HEK293 (cell line): ENCODE results near the gene PLEKHG3.

Experiments used
- CTCF ChIA-PET: fragments of 350-600 bp; formaldehyde crosslinking; extraction: SDS; loops from one replicate; lab custom pipeline; 2021; ENCODE audit warnings: antibody characterized with exemption; lab: Yijun Ruan, JAX
- POLR2A ChIA-PET: fragments of 300-600 bp; formaldehyde crosslinking; extraction: SDS; loops from one replicate; lab custom pipeline; 2020; ENCODE audit warnings: antibody characterized with exemption, inconsistent platforms; lab: Yijun Ruan, JAX
- H3K27ac ChIP-seq: fragments of 200-500 bp; sonication (Bioruptor generic); 2 replicates; pipeline ENCODE4 v1.5.1; 2014; ENCODE audit warnings: low read depth, low read length, control low read depth, inconsistent platforms; ENCODE audit errors: extremely low read depth
- H3K36me3 ChIP-seq, 2 experiments: fragments of 200-500 bp in 1 of 2; sonication (Bioruptor generic) in 1 of 2; 1 replicate in 1 of 2; 2 replicates in 1 of 2; pipeline ENCODE4 v1.5.1; 2014 to 2017; ENCODE audit warnings: inconsistent platforms in 2 of 2, low read length in 2 of 2; ENCODE audit not compliant: control insufficient read depth in 2 of 2, insufficient read depth in 1 of 2
- H3K4me1 ChIP-seq: fragments of 200-500 bp; sonication (Bioruptor generic); 2 replicates; pipeline ENCODE4 v1.5.1; 2014; ENCODE audit warnings: mild to moderate bottlenecking, low read length, inconsistent platforms; ENCODE audit not compliant: control insufficient read depth, insufficient read depth
- H3K4me3 ChIP-seq: 2 replicates; pipeline ENCODE4 v1.5.1; 2011; ENCODE audit warnings: low read depth, mild to moderate bottlenecking, control low read depth, low read length, moderate library complexity
- H3K9me3 ChIP-seq: fragments of 200-500 bp; sonication (Bioruptor generic); 2 replicates; pipeline ENCODE4 v1.5.1; 2014; ENCODE audit warnings: low read depth, low read length, inconsistent platforms; ENCODE audit not compliant: control insufficient read depth, insufficient read depth
- BCL11B ChIP-seq: fragments of 450-650 bp; formaldehyde crosslinking; IDR thresholded peaks from 2 replicates; pipeline ENCODE4 v1.5.1; 2016; ENCODE audit warnings: low read depth, missing biosample characterization, missing genetic modification characterization
- FEZF1 ChIP-seq: fragments of 450-650 bp; formaldehyde crosslinking; IDR thresholded peaks from 2 replicates; pipeline ENCODE4 v1.5.1; 2016; ENCODE audit warnings: missing biosample characterization, missing genetic modification characterization
- SALL2 ChIP-seq: fragments of 450-650 bp; formaldehyde crosslinking; IDR thresholded peaks from 2 replicates; pipeline ENCODE4 v1.5.0; 2017; ENCODE audit warnings: missing biosample characterization, mild to moderate bottlenecking, missing genetic modification characterization, borderline replicate concordance
- ZBTB21 ChIP-seq: fragments of 450-650 bp; formaldehyde crosslinking; IDR thresholded peaks from 2 replicates; pipeline ENCODE4 v1.5.1; 2017; ENCODE audit warnings: missing biosample characterization, missing genetic modification characterization
- ZBTB48 ChIP-seq: fragments of 450-650 bp; formaldehyde crosslinking; IDR thresholded peaks from 2 replicates; pipeline ENCODE4 v1.5.1; 2016; ENCODE audit warnings: missing biosample characterization, missing genetic modification characterization
- ZIC2 ChIP-seq: fragments of 450-650 bp; formaldehyde crosslinking; IDR thresholded peaks from 2 replicates; pipeline ENCODE4 v1.5.1; 2016; ENCODE audit warnings: missing biosample characterization, missing genetic modification characterization
- ZNF10 ChIP-seq: fragments of 450-650 bp; formaldehyde crosslinking; IDR thresholded peaks from 2 replicates; pipeline ENCODE4 v1.5.1; 2017; ENCODE audit warnings: missing biosample characterization, missing genetic modification characterization
- ZNF132 ChIP-seq: fragments of 450-650 bp; formaldehyde crosslinking; IDR thresholded peaks from 2 replicates; pipeline ENCODE4 v1.5.1; 2017; ENCODE audit warnings: missing biosample characterization, missing genetic modification characterization, borderline replicate concordance
- ZNF174 ChIP-seq: fragments of 450-650 bp; formaldehyde crosslinking; IDR thresholded peaks from 2 replicates; pipeline ENCODE4 v1.5.0; 2017; ENCODE audit warnings: missing biosample characterization, mild to moderate bottlenecking, missing genetic modification characterization
- ZNF2 ChIP-seq: fragments of 450-650 bp; formaldehyde crosslinking; IDR thresholded peaks from 2 replicates; pipeline ENCODE4 v1.5.1; 2016; ENCODE audit warnings: missing biosample characterization, missing genetic modification characterization
- ZNF211 ChIP-seq: fragments of 450-650 bp; formaldehyde crosslinking; IDR thresholded peaks from 2 replicates; pipeline ENCODE4 v1.5.1; 2016; ENCODE audit warnings: low read depth, missing biosample characterization, missing genetic modification characterization
- ZNF341 ChIP-seq: fragments of 450-650 bp; formaldehyde crosslinking; IDR thresholded peaks from 2 replicates; pipeline ENCODE4; 2016; ENCODE audit warnings: low read depth, missing biosample characterization, missing genetic modification characterization
- ZNF404 ChIP-seq: fragments of 450-650 bp; formaldehyde crosslinking; IDR thresholded peaks from 2 replicates; pipeline ENCODE4 v1.5.1; 2017; ENCODE audit warnings: missing biosample characterization, missing genetic modification characterization
- ZNF473 ChIP-seq: fragments of 450-650 bp; formaldehyde crosslinking; IDR thresholded peaks from 2 replicates; pipeline ENCODE4 v1.5.1; 2017; ENCODE audit warnings: missing biosample characterization, missing genetic modification characterization
- ZNF549 ChIP-seq: fragments of 450-650 bp; IDR thresholded peaks from 2 replicates; pipeline ENCODE4 v1.5.1; 2018; ENCODE audit warnings: missing biosample characterization, missing genetic modification characterization, mild to moderate bottlenecking, inconsistent platforms, moderate library complexity
- ZNF76 ChIP-seq: fragments of 450-650 bp; formaldehyde crosslinking; IDR thresholded peaks from 2 replicates; pipeline ENCODE4; 2016; ENCODE audit warnings: low read depth, missing biosample characterization, missing genetic modification characterization, borderline replicate concordance
- ZSCAN16 ChIP-seq: fragments of 450-650 bp; formaldehyde crosslinking; IDR thresholded peaks from 2 replicates; pipeline ENCODE4 v1.5.1; 2016; ENCODE audit warnings: missing biosample characterization, missing genetic modification characterization
- ZSCAN30 ChIP-seq: fragments of 450-650 bp; IDR thresholded peaks from 2 replicates; pipeline ENCODE4 v1.5.1; 2018; ENCODE audit warnings: missing biosample characterization, mild to moderate bottlenecking, missing genetic modification characterization, moderate library complexity
- TF ChIP-seq, protein P1 (sequence below): fragments of 450-650 bp; formaldehyde crosslinking; IDR thresholded peaks from 2 replicates; pipeline ENCODE4 v1.5.1; 2016; ENCODE audit warnings: missing biosample characterization, missing genetic modification characterization
- TF ChIP-seq, protein P2 (sequence below): fragments of 450-650 bp; formaldehyde crosslinking; IDR thresholded peaks from 2 replicates; pipeline ENCODE4 v1.5.1; 2016; ENCODE audit warnings: missing biosample characterization, missing genetic modification characterization, low read depth
- TF ChIP-seq, protein P3 (sequence below): fragments of 450-650 bp; formaldehyde crosslinking; IDR thresholded peaks from 2 replicates; pipeline ENCODE4; 2016; ENCODE audit warnings: missing biosample characterization, missing genetic modification characterization
- TF ChIP-seq, protein P4 (sequence below): fragments of 450-650 bp; formaldehyde crosslinking; IDR thresholded peaks from 2 replicates; pipeline ENCODE4 v1.5.1; 2017; ENCODE audit warnings: missing biosample characterization, mild to moderate bottlenecking, missing genetic modification characterization, moderate library complexity
- TF ChIP-seq, protein P5 (sequence below): fragments of 450-650 bp; formaldehyde crosslinking; IDR thresholded peaks from 2 replicates; pipeline ENCODE4 v1.5.1; 2016; ENCODE audit warnings: missing biosample characterization, missing genetic modification characterization

The PLEKHG3 gene

DNA sequence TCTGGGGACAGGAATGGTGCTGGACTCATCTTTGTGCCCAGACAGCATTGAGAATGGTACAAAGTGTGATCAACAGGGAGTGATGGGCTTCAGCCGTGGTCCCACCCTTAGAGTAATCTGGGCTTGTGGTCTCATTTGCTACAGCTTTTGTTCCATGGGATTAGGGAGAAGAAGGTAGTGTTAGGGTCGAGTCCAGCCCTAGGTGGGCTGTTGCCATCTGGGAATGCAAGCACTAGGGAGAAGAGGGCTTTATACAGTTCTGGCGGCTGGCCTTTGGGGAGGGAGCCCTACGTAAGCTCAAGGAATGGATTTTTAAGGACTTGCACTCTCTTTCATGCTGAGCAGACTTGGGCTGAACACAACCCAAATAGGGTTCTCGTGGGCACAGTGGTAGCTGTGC is 4.9 kb downstream of the PLEKHG3 start:
- no peak overlapping the region for H3K27ac ChIP-seq
- no peak for TF ChIP-seq ZNF132 (tag by site-specific recombination)
- TF ChIP-seq BCL11B (tag by site-specific recombination), result no peak
- no peak for TF ChIP-seq ZSCAN16 (tag by site-specific recombination)
- TF ChIP-seq ZSCAN30, result no peak
- no peak for TF ChIP-seq ZNF174
- TF ChIP-seq ZNF2 (tag by site-specific recombination), result no peak
- TF ChIP-seq ZNF341, result no peak
- TF ChIP-seq, all 188 proteins: peak for 0
- peaks cover 17% of the 10 kb centered on the region for H3K4me1 ChIP-seq
- POLR2A ChIA-PET, result interaction anchor here (0.7 kb wide), 1 partner anchor 11 kb away, joined by 5 read pairs; no protein-coding TSS in a partner anchor
- H3K9me3 ChIP-seq, result no peaks in the 10 kb centered on the region
- H3K4me3 ChIP-seq, result no peak overlapping the region
- H3K36me3 ChIP-seq, result peaks cover 0 to 7% of the 10 kb centered on the region in 2 experiments; a peak in 1 of 3 replicates
- CTCF ChIA-PET, result interaction anchor here (0.6 to 1.0 kb wide), 3 partner anchors 8 to 413 kb away, joined by 3 to 4 read pairs (median 3); no protein-coding TSS in a partner anchor

DNA sequence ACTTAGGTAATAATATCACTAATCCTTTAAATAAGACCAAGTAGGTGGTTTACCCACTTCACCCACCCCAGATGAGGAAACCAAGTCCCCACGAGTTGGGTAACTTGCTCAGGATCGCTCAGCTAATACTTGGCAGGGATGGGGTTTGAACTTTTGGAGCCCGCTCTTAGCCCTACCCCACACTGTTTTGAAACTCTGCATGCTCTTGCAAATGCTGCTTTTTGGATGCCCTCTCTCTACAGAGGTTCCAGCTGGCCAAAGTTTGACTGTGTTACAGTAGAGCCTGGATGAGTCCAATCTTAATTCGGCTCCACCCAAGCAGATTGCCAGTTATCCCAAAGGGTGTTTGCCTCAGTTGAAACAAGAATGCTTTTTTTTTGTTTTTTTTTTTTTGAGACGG is 6.8 kb downstream of the PLEKHG3 start:
- ChIA-PET POLR2A (no interaction called here), CTCF (interaction anchor here (0.6 kb wide), 1 partner anchor 10 kb away, joined by 3 read pairs; no protein-coding TSS in a partner anchor)
- Histone ChIP-seq H3K4me1 (peaks cover 10% of the 10 kb centered on the region), H3K4me3 (no peak overlapping the region), H3K9me3 (no peaks in the 10 kb centered on the region), H3K27ac (no peak overlapping the region), H3K36me3 (peaks cover 0 to 10% of the 10 kb centered on the region in 2 experiments; a peak in 1 of 3 replicates)
- TF ChIP-seq, protein P1, sequence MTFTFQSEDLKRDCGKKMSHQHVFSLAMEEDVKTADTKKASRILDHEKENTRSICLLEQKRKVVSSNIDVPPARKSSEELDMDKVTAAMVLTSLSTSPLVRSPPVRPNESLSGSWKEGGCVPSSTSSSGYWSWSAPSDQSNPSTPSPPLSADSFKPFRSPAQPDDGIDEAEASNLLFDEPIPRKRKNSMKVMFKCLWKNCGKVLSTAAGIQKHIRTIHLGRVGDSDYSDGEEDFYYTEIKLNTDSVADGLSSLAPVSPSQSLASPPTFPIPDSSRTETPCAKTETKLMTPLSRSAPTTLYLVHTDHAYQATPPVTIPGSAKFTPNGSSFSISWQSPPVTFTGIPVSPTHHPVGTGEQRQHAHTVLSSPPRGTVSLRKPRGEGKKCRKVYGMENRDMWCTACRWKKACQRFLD (tag by site-specific recombination), result no peak
- TF ChIP-seq ZNF174 (no peak), ZNF76 (no peak), ZNF473 (tag by site-specific recombination) (no peak), ZBTB21 (tag by site-specific recombination) (no peak), ZNF10 (no peak), ZNF404 (no peak), ZIC2 (tag by site-specific recombination) (no peak), ZNF211 (no peak), FEZF1 (tag by site-specific recombination) (no peak), SALL2 (tag by site-specific recombination) (no peak), ZNF549 (tag by site-specific recombination) (no peak), ZBTB48 (tag by site-specific recombination) (no peak)
- TF ChIP-seq, protein P2, sequence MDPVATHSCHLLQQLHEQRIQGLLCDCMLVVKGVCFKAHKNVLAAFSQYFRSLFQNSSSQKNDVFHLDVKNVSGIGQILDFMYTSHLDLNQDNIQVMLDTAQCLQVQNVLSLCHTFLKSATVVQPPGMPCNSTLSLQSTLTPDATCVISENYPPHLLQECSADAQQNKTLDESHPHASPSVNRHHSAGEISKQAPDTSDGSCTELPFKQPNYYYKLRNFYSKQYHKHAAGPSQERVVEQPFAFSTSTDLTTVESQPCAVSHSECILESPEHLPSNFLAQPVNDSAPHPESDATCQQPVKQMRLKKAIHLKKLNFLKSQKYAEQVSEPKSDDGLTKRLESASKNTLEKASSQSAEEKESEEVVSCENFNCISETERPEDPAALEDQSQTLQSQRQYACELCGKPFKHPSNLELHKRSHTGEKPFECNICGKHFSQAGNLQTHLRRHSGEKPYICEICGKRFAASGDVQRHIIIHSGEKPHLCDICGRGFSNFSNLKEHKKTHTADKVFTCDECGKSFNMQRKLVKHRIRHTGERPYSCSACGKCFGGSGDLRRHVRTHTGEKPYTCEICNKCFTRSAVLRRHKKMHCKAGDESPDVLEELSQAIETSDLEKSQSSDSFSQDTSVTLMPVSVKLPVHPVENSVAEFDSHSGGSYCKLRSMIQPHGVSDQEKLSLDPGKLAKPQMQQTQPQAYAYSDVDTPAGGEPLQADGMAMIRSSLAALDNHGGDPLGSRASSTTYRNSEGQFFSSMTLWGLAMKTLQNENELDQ (tag by site-specific recombination), result no peak
- TF ChIP-seq, protein P3, sequence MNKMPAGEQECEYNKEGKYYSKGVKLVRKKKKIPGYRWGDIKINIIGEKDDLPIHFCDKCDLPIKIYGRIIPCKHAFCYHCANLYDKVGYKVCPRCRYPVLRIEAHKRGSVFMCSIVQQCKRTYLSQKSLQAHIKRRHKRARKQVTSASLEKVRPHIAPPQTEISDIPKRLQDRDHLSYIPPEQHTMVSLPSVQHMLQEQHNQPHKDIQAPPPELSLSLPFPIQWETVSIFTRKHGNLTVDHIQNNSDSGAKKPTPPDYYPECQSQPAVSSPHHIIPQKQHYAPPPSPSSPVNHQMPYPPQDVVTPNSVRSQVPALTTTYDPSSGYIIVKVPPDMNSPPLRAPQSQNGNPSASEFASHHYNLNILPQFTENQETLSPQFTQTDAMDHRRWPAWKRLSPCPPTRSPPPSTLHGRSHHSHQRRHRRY, result no peak
- TF ChIP-seq, protein P4, sequence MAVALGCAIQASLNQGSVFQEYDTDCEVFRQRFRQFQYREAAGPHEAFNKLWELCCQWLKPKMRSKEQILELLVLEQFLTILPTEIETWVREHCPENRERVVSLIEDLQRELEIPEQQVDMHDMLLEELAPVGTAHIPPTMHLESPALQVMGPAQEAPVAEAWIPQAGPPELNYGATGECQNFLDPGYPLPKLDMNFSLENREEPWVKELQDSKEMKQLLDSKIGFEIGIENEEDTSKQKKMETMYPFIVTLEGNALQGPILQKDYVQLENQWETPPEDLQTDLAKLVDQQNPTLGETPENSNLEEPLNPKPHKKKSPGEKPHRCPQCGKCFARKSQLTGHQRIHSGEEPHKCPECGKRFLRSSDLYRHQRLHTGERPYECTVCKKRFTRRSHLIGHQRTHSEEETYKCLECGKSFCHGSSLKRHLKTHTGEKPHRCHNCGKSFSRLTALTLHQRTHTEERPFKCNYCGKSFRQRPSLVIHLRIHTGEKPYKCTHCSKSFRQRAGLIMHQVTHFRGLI (tag by site-specific recombination), result no peak
- TF ChIP-seq, protein P5, sequence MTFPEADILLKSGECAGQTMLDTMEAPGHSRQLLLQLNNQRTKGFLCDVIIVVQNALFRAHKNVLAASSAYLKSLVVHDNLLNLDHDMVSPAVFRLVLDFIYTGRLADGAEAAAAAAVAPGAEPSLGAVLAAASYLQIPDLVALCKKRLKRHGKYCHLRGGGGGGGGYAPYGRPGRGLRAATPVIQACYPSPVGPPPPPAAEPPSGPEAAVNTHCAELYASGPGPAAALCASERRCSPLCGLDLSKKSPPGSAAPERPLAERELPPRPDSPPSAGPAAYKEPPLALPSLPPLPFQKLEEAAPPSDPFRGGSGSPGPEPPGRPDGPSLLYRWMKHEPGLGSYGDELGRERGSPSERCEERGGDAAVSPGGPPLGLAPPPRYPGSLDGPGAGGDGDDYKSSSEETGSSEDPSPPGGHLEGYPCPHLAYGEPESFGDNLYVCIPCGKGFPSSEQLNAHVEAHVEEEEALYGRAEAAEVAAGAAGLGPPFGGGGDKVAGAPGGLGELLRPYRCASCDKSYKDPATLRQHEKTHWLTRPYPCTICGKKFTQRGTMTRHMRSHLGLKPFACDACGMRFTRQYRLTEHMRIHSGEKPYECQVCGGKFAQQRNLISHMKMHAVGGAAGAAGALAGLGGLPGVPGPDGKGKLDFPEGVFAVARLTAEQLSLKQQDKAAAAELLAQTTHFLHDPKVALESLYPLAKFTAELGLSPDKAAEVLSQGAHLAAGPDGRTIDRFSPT (tag by site-specific recombination), result no peak
